ENCODE measurements around the gene TEX28.

The TEX28 gene

GRCh38 chrX:154328646-154329045, 33.7 kb upstream of the TEX28 start:
- no peaks in the 10 kb centered on the region for H3K36me3 ChIP-seq (ENCODE audit: control insufficient read depth, insufficient read depth, low read length)
- no peaks in the 10 kb centered on the region for H3K4me1 ChIP-seq (ENCODE audit: control insufficient read depth, insufficient read depth, low read length)
- no peak overlapping the region for H3K4me3 ChIP-seq (ENCODE audit: insufficient read depth, low read depth, low read length)
- no peaks in the 10 kb centered on the region for H3K27me3 ChIP-seq (ENCODE audit: control insufficient read depth, insufficient read depth, low read length, poor library complexity, severe bottlenecking)
- no peak overlapping the region for H3K27ac ChIP-seq (ENCODE audit: insufficient read depth, low read depth, low read length, poor library complexity, severe bottlenecking)
- WGBS, 2 experiments, result 92 to 93% methylated on average over 5 of the region's 5 CpGs
- no peaks in the 10 kb centered on the region for H3K9me3 ChIP-seq (ENCODE audit: control insufficient read depth, low read length)

- Histone ChIP-seq H3K36me3 (ENCODE audit: control insufficient read depth, insufficient read depth, low read length) (no peaks in the 10 kb centered on the region), H3K4me3 (ENCODE audit: insufficient read depth, low read depth, low read length) (no peak overlapping the region), H3K27me3 (ENCODE audit: control insufficient read depth, insufficient read depth, low read length, poor library complexity, severe bottlenecking) (no peaks in the 10 kb centered on the region), H3K27ac (ENCODE audit: insufficient read depth, low read depth, low read length, poor library complexity, severe bottlenecking) (no peak overlapping the region), H3K9me3 (ENCODE audit: control insufficient read depth, low read length) (no peaks in the 10 kb centered on the region), H3K4me1 (ENCODE audit: control insufficient read depth, insufficient read depth, low read length) (no peaks in the 10 kb centered on the region)
- 84 to 87% methylated on average over 11 of the region's 11 CpGs for WGBS, 2 experiments
These were observed 32.3 kb upstream of the TEX28 start for GRCh38 chrX:154327038-154327820.

GRCh38 chrX:154325541-154325940, 30.6 kb upstream of the TEX28 start:
- Histone ChIP-seq H3K4me1 (ENCODE audit: control insufficient read depth, insufficient read depth, low read length) (no peaks in the 10 kb centered on the region), H3K4me3 (ENCODE audit: insufficient read depth, low read depth, low read length) (no peak overlapping the region), H3K27me3 (ENCODE audit: control insufficient read depth, insufficient read depth, low read length, poor library complexity, severe bottlenecking) (no peaks in the 10 kb centered on the region), H3K36me3 (ENCODE audit: control insufficient read depth, insufficient read depth, low read length) (no peaks in the 10 kb centered on the region), H3K27ac (ENCODE audit: insufficient read depth, low read depth, low read length, poor library complexity, severe bottlenecking) (no peak overlapping the region), H3K9me3 (ENCODE audit: control insufficient read depth, low read length) (no peaks in the 10 kb centered on the region)
- WGBS, 2 experiments, result 87 to 92% methylated on average over 7 to 8 of the region's 8 CpGs

GRCh38 chrX:154323537-154323936, 28.6 kb upstream of the TEX28 start:
- 71 to 76% methylated on average over 7 of the region's 7 CpGs for WGBS, 2 experiments
- H3K36me3 ChIP-seq (ENCODE audit: control insufficient read depth, insufficient read depth, low read length), result no peaks in the 10 kb centered on the region
- H3K4me1 ChIP-seq (ENCODE audit: control insufficient read depth, insufficient read depth, low read length), result no peaks in the 10 kb centered on the region
- no peak overlapping the region for H3K27ac ChIP-seq (ENCODE audit: insufficient read depth, low read depth, low read length, poor library complexity, severe bottlenecking)
- no peaks in the 10 kb centered on the region for H3K27me3 ChIP-seq (ENCODE audit: control insufficient read depth, insufficient read depth, low read length, poor library complexity, severe bottlenecking)
- no peak overlapping the region for H3K4me3 ChIP-seq (ENCODE audit: insufficient read depth, low read depth, low read length)
- H3K9me3 ChIP-seq (ENCODE audit: control insufficient read depth, low read length), result no peaks in the 10 kb centered on the region

- Histone ChIP-seq H3K9me3 (ENCODE audit: control insufficient read depth, low read length) (no peaks in the 10 kb centered on the region), H3K36me3 (ENCODE audit: control insufficient read depth, insufficient read depth, low read length) (no peaks in the 10 kb centered on the region), H3K27me3 (ENCODE audit: control insufficient read depth, insufficient read depth, low read length, poor library complexity, severe bottlenecking) (no peaks in the 10 kb centered on the region), H3K4me1 (ENCODE audit: control insufficient read depth, insufficient read depth, low read length) (no peaks in the 10 kb centered on the region), H3K27ac (ENCODE audit: insufficient read depth, low read depth, low read length, poor library complexity, severe bottlenecking) (no peak overlapping the region), H3K4me3 (ENCODE audit: insufficient read depth, low read depth, low read length) (no peak overlapping the region)
- WGBS, 2 experiments, result 90 to 96% methylated on average over 10 of the region's 10 CpGs
These were observed 28.0 kb upstream of the TEX28 start for GRCh38 chrX:154322890-154323289.

- Histone ChIP-seq H3K4me3 (ENCODE audit: insufficient read depth, low read depth, low read length) (no peak overlapping the region), H3K9me3 (ENCODE audit: control insufficient read depth, low read length) (no peaks in the 10 kb centered on the region), H3K27me3 (ENCODE audit: control insufficient read depth, insufficient read depth, low read length, poor library complexity, severe bottlenecking) (no peaks in the 10 kb centered on the region), H3K36me3 (ENCODE audit: control insufficient read depth, insufficient read depth, low read length) (no peaks in the 10 kb centered on the region), H3K4me1 (ENCODE audit: control insufficient read depth, insufficient read depth, low read length) (no peaks in the 10 kb centered on the region), H3K27ac (ENCODE audit: insufficient read depth, low read depth, low read length, poor library complexity, severe bottlenecking) (no peak overlapping the region)
- WGBS, 2 experiments, result 80 to 82% methylated on average over 10 of the region's 10 CpGs
These were observed 26.7 kb upstream of the TEX28 start for GRCh38 chrX:154321594-154321993.

GRCh38 chrX:154321152-154321551, 26.2 kb upstream of the TEX28 start:
- Histone ChIP-seq H3K9me3 (ENCODE audit: control insufficient read depth, low read length) (no peaks in the 10 kb centered on the region), H3K4me1 (ENCODE audit: control insufficient read depth, insufficient read depth, low read length) (no peaks in the 10 kb centered on the region), H3K36me3 (ENCODE audit: control insufficient read depth, insufficient read depth, low read length) (no peaks in the 10 kb centered on the region), H3K27ac (ENCODE audit: insufficient read depth, low read depth, low read length, poor library complexity, severe bottlenecking) (no peak overlapping the region), H3K27me3 (ENCODE audit: control insufficient read depth, insufficient read depth, low read length, poor library complexity, severe bottlenecking) (no peaks in the 10 kb centered on the region), H3K4me3 (ENCODE audit: insufficient read depth, low read depth, low read length) (no peak overlapping the region)
- WGBS, 2 experiments, result 88 to 97% methylated on average over 4 to 7 of the region's 7 CpGs

- Histone ChIP-seq H3K4me1 (ENCODE audit: control insufficient read depth, insufficient read depth, low read length) (no peaks in the 10 kb centered on the region), H3K27me3 (ENCODE audit: control insufficient read depth, insufficient read depth, low read length, poor library complexity, severe bottlenecking) (no peaks in the 10 kb centered on the region), H3K36me3 (ENCODE audit: control insufficient read depth, insufficient read depth, low read length) (no peaks in the 10 kb centered on the region), H3K27ac (ENCODE audit: insufficient read depth, low read depth, low read length, poor library complexity, severe bottlenecking) (no peak overlapping the region), H3K4me3 (ENCODE audit: insufficient read depth, low read depth, low read length) (no peak overlapping the region), H3K9me3 (ENCODE audit: control insufficient read depth, low read length) (no peaks in the 10 kb centered on the region)
- WGBS, 2 experiments, result 94 to 95% methylated on average over 11 of the region's 11 CpGs
These were observed 25.5 kb upstream of the TEX28 start for GRCh38 chrX:154320406-154320805.

- WGBS, 2 experiments, result 37 to 44% methylated on average over 7 of the region's 7 CpGs
These were observed 22.6 kb upstream of the TEX28 start for GRCh38 chrX:154317391-154317995.

GRCh38 chrX:154315416-154315815, 20.5 kb upstream of the TEX28 start:
- H3K9me3 ChIP-seq (ENCODE audit: control insufficient read depth, low read length), result no peaks in the 10 kb centered on the region
- no peaks in the 10 kb centered on the region for H3K4me1 ChIP-seq (ENCODE audit: control insufficient read depth, insufficient read depth, low read length)
- 91 to 98% methylated on average over 3 of the region's 3 CpGs for WGBS, 2 experiments
- no peaks in the 10 kb centered on the region for H3K27me3 ChIP-seq (ENCODE audit: control insufficient read depth, insufficient read depth, low read length, poor library complexity, severe bottlenecking)
- H3K4me3 ChIP-seq (ENCODE audit: insufficient read depth, low read depth, low read length), result no peak overlapping the region
- H3K36me3 ChIP-seq (ENCODE audit: control insufficient read depth, insufficient read depth, low read length), result no peaks in the 10 kb centered on the region
- H3K27ac ChIP-seq (ENCODE audit: insufficient read depth, low read depth, low read length, poor library complexity, severe bottlenecking), result no peak overlapping the region

More at GRCh38 chrX:154317391-154317995, 22.6 kb upstream of the TEX28 start:
- Histone ChIP-seq H3K9me3 (ENCODE audit: control insufficient read depth, low read length) (no peaks in the 10 kb centered on the region), H3K36me3 (ENCODE audit: control insufficient read depth, insufficient read depth, low read length) (no peaks in the 10 kb centered on the region), H3K27me3 (ENCODE audit: control insufficient read depth, insufficient read depth, low read length, poor library complexity, severe bottlenecking) (no peaks in the 10 kb centered on the region), H3K27ac (ENCODE audit: insufficient read depth, low read depth, low read length, poor library complexity, severe bottlenecking) (no peak overlapping the region), H3K4me3 (ENCODE audit: insufficient read depth, low read depth, low read length) (no peak overlapping the region), H3K4me1 (ENCODE audit: control insufficient read depth, insufficient read depth, low read length) (no peaks in the 10 kb centered on the region)

All from ectodermal cell (in vitro differentiated cells).